Nephron progenitor cell (in vitro differentiated cells): ENCODE measurements around the gene PSORS1C2.
"Not testable (repeated sequence)": the region's sequence is repeated elsewhere in the genome, so short reads cannot be mapped to it uniquely, and the experiment has no call there.

Experiments used
- DNase-seq: peaks from one replicate; pipeline ENCODE4 v3.0.0; 2021
- H3K27ac Mint-ChIP-seq: 2 replicates; pipeline ENCODE4 v1.8.0; 2021; ENCODE audit warnings: mild to moderate bottlenecking, moderate library complexity, mixed read lengths
- H3K27me3 Mint-ChIP-seq: 2 replicates; pipeline ENCODE4 v1.8.0; 2021; ENCODE audit warnings: mild to moderate bottlenecking, low read depth, mixed read lengths; ENCODE audit not compliant: poor library complexity
- H3K36me3 Mint-ChIP-seq: 2 replicates; pipeline ENCODE4 v1.8.0; 2021; ENCODE audit warnings: low read depth, mixed read lengths
- H3K4me1 Mint-ChIP-seq: 2 replicates; pipeline ENCODE4 v1.8.0; 2021; ENCODE audit warnings: mixed read lengths
- H3K4me3 Mint-ChIP-seq: 2 replicates; pipeline ENCODE4 v1.8.0; 2021; ENCODE audit warnings: mild to moderate bottlenecking, moderate library complexity, mixed read lengths
- H3K9me3 Mint-ChIP-seq: 2 replicates; pipeline ENCODE4 v1.8.0; 2021; ENCODE audit warnings: mild to moderate bottlenecking, moderate library complexity, mixed read lengths
- TF ChIP-seq, protein P1 (sequence below): fragments of 200-600 bp; sonication (generic); IDR thresholded peaks from 2 replicates; pipeline ENCODE4 v1.5.0; 2021; ENCODE audit warnings: antibody characterized with exemption

The PSORS1C2 gene

DNA sequence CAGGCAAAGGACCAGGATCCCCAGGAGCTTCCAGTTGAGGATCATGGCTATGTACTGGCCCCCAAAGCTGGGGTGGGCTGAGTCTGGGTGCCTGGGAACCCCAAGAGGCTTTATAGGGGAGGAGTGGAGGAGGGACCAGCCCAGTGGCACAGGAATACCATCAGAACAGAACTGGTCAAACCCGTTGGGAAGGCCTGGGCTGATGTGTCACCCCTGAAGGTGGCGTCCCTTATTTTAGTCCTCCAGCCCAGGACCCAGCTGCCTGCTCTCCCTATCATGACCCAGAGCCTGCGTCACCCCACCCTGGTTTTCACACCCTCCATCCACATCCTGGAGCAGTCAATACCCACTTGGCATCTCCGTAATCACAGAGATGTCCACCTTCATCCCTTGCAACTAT lies at the start of gene PSORS1C2:
PSORS1C2 (minus strand) TSS at position 85 of the 400 bp plus-strand sequence; CDS start at position 45, 40 bp downstream.
- H3K9me3 Mint-ChIP-seq: no peaks in the 10 kb centered on the region
- H3K4me3 Mint-ChIP-seq: no peak within 1 kb of the TSS
- H3K36me3 Mint-ChIP-seq: no peaks in the 10 kb centered on the region
- DNase-seq: no peak
- TF ChIP-seq, protein P1, sequence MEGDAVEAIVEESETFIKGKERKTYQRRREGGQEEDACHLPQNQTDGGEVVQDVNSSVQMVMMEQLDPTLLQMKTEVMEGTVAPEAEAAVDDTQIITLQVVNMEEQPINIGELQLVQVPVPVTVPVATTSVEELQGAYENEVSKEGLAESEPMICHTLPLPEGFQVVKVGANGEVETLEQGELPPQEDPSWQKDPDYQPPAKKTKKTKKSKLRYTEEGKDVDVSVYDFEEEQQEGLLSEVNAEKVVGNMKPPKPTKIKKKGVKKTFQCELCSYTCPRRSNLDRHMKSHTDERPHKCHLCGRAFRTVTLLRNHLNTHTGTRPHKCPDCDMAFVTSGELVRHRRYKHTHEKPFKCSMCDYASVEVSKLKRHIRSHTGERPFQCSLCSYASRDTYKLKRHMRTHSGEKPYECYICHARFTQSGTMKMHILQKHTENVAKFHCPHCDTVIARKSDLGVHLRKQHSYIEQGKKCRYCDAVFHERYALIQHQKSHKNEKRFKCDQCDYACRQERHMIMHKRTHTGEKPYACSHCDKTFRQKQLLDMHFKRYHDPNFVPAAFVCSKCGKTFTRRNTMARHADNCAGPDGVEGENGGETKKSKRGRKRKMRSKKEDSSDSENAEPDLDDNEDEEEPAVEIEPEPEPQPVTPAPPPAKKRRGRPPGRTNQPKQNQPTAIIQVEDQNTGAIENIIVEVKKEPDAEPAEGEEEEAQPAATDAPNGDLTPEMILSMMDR: no peak
- peaks cover 5% of the 10 kb centered on the region for H3K27me3 Mint-ChIP-seq
- H3K27ac Mint-ChIP-seq: no peak within 1 kb of the TSS
- peaks cover 40% of the 10 kb centered on the region for H3K4me1 Mint-ChIP-seq

DNA sequence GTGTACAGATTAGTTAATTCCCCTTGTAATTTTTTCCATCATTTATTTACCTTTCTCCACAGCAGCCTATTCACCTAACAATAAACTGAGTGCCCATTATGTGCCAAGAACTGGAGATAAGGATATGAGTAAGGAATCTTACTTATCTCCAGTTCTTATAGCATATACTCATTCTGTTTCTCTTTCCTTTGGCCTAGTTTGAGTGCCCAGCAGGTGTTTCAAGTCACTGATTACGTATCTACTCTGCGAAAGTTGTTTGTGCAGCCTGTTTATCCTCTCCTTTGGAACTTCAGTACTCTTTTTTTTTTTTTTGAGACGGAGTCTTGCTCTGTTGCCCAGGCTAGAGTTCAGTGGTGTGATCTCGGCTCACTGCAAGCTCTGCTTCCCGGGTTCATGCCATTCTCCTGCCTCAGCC lies 48.9 kb upstream of the PSORS1C2 start:
- Mint-ChIP-seq H3K9me3 (no peaks in the 10 kb centered on the region), H3K4me3 (no peak overlapping the region), H3K27ac (no peak overlapping the region), H3K4me1 (peaks cover 17% of the 10 kb centered on the region), H3K36me3 (no peaks in the 10 kb centered on the region), H3K27me3 (peaks cover 16% of the 10 kb centered on the region)
- no peak for DNase-seq
- TF ChIP-seq, protein P1: no peak

DNA sequence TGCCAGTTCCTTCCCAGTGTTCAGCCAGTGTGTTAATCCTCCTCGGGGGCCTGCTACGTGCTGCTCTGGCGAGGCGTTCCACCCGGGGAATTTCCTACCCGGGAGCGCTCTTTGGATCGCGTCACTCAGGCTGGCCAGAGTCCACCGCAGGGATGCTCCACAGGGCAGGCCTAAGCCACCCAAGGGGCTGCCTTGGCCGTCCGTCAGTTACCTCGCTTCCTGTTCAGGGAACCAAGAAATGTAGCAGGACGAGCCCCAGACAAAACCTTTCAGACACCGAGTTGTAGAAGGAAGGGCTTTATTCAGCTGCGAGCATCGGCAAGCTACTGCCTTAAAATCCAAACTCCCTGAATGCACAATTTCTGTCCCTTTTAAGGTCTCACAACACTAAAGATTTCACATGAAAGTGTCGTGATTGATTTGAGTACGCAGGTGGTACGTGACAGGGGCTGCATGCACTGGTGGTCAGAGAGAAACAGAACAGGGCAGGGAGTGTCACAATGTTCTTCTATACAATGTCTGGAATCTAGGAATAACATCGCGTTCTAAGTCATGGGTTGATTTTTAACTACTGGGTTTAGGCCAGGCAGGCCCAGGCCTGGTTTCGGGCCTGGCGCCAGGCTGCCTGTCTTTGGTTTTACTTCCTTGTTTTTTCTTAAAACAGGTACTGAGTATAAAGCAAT lies 47.3 kb upstream of the PSORS1C2 start:
- Mint-ChIP-seq H3K36me3 (no peaks in the 10 kb centered on the region), H3K4me1 (peaks cover 17% of the 10 kb centered on the region), H3K4me3 (no peak overlapping the region), H3K9me3 (no peaks in the 10 kb centered on the region), H3K27me3 (peaks cover 16% of the 10 kb centered on the region), H3K27ac (peak overlapping the region; percentile 64)
- TF ChIP-seq, protein P1: no peak
- no peak for DNase-seq

DNA sequence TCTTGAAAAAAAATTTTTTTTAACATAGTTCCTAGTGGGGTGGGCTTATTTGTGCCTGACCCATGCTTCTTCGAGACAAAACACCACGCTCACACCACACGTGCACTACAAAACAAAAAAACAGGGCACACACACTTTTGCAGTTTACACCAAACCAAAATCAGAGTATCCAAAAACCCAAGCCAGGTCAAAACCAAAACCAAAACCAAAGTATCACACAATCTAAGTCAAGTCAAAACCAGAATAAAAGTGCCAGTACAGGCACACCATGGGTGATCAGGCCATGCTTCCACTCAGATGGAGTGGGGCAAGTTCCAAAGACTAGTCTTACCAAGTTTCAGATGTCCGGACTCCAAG lies 46.8 kb upstream of the PSORS1C2 start:
- H3K4me3 Mint-ChIP-seq, DNase-seq: not testable (repeated sequence)
- peaks cover 16% of the 10 kb centered on the region for H3K27me3 Mint-ChIP-seq

DNA sequence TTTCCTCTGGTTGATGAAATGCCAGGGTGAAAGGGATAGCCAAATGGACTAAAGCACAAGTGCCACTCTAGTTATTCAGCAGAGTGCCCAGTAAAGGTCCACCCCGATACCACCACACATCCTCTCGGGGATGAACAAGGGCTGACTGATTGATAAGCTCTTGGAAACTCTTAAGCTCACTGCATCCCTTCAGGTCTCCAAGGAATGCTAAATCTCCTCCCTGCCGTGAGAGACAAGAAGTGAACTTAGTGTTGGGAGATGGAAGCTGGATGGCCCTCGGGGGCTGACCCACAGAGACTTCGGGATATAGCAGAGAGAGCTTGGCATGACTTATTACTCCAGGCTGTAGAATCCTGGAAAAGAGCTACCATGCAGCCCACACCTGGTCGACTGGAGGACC lies 45.0 kb upstream of the PSORS1C2 start:
- H3K36me3 Mint-ChIP-seq, DNase-seq, H3K27me3 Mint-ChIP-seq, H3K4me3 Mint-ChIP-seq, H3K27ac Mint-ChIP-seq, H3K9me3 Mint-ChIP-seq: not testable (repeated sequence)
- peaks cover 23% of the 10 kb centered on the region for H3K4me1 Mint-ChIP-seq

More for the DNA sequence above, 46.8 kb upstream of the PSORS1C2 start:
- not testable (repeated sequence) for H3K9me3 Mint-ChIP-seq, H3K27ac Mint-ChIP-seq, H3K36me3 Mint-ChIP-seq
- H3K4me1 Mint-ChIP-seq: peaks cover 17% of the 10 kb centered on the region

DNA sequence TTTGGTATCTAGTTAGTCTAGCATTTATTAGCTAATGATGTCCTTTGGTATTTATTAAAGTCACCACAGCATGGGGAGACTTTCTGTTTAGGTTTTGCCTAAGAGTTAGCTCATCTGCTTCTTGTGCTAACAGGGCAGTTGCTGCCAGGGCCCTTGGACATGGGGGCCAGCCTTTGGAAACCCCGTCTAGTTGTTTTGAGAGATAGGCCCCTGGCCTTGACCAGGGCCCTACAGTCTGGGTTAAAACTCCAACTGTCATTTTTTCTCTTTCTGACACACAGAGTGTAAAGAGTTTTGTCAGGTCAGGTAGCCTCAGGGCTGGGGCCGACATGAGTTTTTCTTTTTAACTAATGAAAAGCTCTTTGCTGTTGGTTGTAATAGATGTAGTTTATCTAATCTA lies 44.4 kb upstream of the PSORS1C2 start:
- H3K27ac Mint-ChIP-seq, H3K27me3 Mint-ChIP-seq, H3K9me3 Mint-ChIP-seq, DNase-seq, H3K36me3 Mint-ChIP-seq, H3K4me3 Mint-ChIP-seq: not testable (repeated sequence)
- peaks cover 28% of the 10 kb centered on the region for H3K4me1 Mint-ChIP-seq

DNA sequence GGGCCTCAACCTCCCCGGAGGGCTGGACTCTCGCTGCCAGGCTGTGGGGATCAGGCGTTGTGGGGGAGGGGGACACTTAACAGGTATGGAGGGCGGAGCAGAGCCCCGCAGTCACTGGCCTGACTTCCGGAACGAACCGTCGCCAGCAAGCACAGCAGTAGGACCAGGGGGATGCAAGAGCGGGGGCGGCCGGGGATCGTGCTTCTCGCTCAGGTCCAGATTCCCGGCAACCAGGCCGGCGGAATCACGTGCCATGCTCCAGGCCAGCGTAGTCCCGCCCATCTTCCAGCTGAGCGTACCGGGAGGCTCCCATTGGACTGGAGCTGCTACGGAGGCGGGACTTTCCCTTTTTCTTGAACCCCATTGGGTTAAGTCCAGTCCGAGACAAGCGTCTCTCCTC lies 41.6 kb upstream of the PSORS1C2 start:
- Mint-ChIP-seq H3K36me3 (no peaks in the 10 kb centered on the region), H3K9me3 (no peaks in the 10 kb centered on the region), H3K27me3 (peaks cover 5% of the 10 kb centered on the region), H3K27ac (no peak overlapping the region), H3K4me3 (no peak overlapping the region), H3K4me1 (peaks cover 16% of the 10 kb centered on the region)
- TF ChIP-seq, protein P1: no peak
- DNase-seq: no peak
